Heart left ventricle (tissue), 13 donors: ENCODE data around the gene THAP5.

Source experiments
- CTCF ChIP-seq, 12 donors: fragments of 200-600 bp; sonication (generic) in 4 of 12; IDR thresholded peaks; one replicate each; pipeline versions ENCODE4 v1.5.0 to v1.8.0; 2018 to 2022; ENCODE audit warnings: antibody characterized with exemption in 12 of 12, mild to moderate bottlenecking in 5 of 12
- POLR2A ChIP-seq, 2 donors: fragments of 450-650 bp; IDR thresholded peaks; one replicate each; pipeline ENCODE4 v1.6.1; 2017; ENCODE audit warnings: antibody characterized with exemption in 2 of 2, mild to moderate bottlenecking in 2 of 2, moderate library complexity in 2 of 2
- donor health status: ischemic (EF 13 %, LVEDD 7.1; RV severe dilation, severe dysfunction).
- donor health status: DM: no; HTN: yes; CAD: no.
- donor health status: DM: no; HTN: no; CAD: no.
- donor health status: ischemic (EF 25% LVEDD 6.9; RV normal size, moderate dysfunction).
- donor health status: ischemic (EF 25% LVEDD 5.7; RV mildly dilated, moderate dysfunction).
- donor health status: ischemic (EF 35%, LVEDD 5.7; RV mildly dilated, moderate dysfunction).
- donor health status: nonischemic (EF 11% LVEDD 7.7; RV severe dilation, severe dysfunction).
- donor health status: DM: yes; HTN: yes; CAD: no.
- donor health status: PGD.
- donor health status: ischemic (EF 29% LVEDD 5.4; RV normal size, mild dysfunction).
- donor health status: nonischemic (EF 23%, LVEDD 6.1; RV moderate dilation, normal function).

GRCh38 chr7:108578937-108579336 is 9.4 kb upstream of the THAP5 start:
- TF ChIP-seq POLR2A (IDR thresholded peaks at IDR 0.05) (no peak), CTCF (IDR thresholded peaks at IDR 0.05) (no peak)
